SIG-M5 treated with dmso at 0.1 percent for 504 hours (cell line): ENCODE measurements around the gene HYI.
"Not testable (repeated sequence)": the region's sequence is repeated elsewhere in the genome, so short reads cannot be mapped to it uniquely, and the experiment has no call there.

ENCODE experiments used
- DNase-seq: peaks from one replicate; lab custom pipeline; 2025; ENCODE audit not compliant: unreplicated experiment; lab: John Stamatoyannopoulos, UW

Gene HYI

GRCh38 chr1:43465505-43466067 is 11.9 kb upstream of the HYI start:
- DNase-seq, result no peak

- DNase-seq, result no peak
Observed at GRCh38 chr1:43464681-43465504, 11.2 kb upstream of the HYI start.

GRCh38 chr1:43463479-43463878 is 9.7 kb upstream of the HYI start:
- no peak for DNase-seq

GRCh38 chr1:43460988-43461693 is 7.4 kb upstream of the HYI start:
- DNase-seq, result no peak

GRCh38 chr1:43458379-43458778 is 4.6 kb upstream of the HYI start:
- DNase-seq, result not testable (repeated sequence)

- no peak for DNase-seq
Observed at GRCh38 chr1:43455213-43455889, 1.6 kb upstream of the HYI start.

- peak; percentile 56 for DNase-seq
Observed at GRCh38 chr1:43454270-43455011, 710 bp upstream of the HYI start.

GRCh38 chr1:43452789-43453441 is 816 bp downstream of the HYI start:
- no peak for DNase-seq

- no peak for DNase-seq
Observed at GRCh38 chr1:43451701-43452532, 1.8 kb downstream of the HYI start.

GRCh38 chr1:43451157-43451591 is 2.6 kb downstream of the HYI start:
- DNase-seq, result no peak

- DNase-seq, result no peak
Observed at GRCh38 chr1:43450251-43450941, 3.3 kb downstream of the HYI start.

GRCh38 chr1:43449708-43450069 is 4.0 kb downstream of the HYI start:
- DNase-seq, result no peak

- no peak for DNase-seq
Observed at GRCh38 chr1:43448955-43449707, 4.6 kb downstream of the HYI start.

- no peak for DNase-seq
Observed at GRCh38 chr1:43447891-43448708, 5.6 kb downstream of the HYI start.

GRCh38 chr1:43446881-43447835 is 6.6 kb downstream of the HYI start:
- DNase-seq, result no peak

GRCh38 chr1:43446388-43446740 is 7.4 kb downstream of the HYI start:
- no peak for DNase-seq
